HepG2 (cell line): ENCODE results near the gene USP1.

ENCODE experiments used
- BCL3 ChIP-seq: sonication (generic); formaldehyde crosslinking; IDR thresholded peaks from 2 replicates; pipeline ENCODE4 v1.5.1; 2020; ENCODE audit warnings: mild to moderate bottlenecking, missing genetic modification reagents, moderate library complexity
- POLR2A ChIP-seq, 2 experiments: IDR thresholded peaks; 2 replicates each; pipeline ENCODE4 v1.6.1; 2011; ENCODE audit warnings: low read depth in 2 of 2, low read length in 2 of 2, mild to moderate bottlenecking in 1 of 2, moderate library complexity in 1 of 2; ENCODE audit not compliant: insufficient read depth in 1 of 2

GRCh38 chr1:62500210-62500609 is 63.4 kb downstream of the USP1 start:
- TF ChIP-seq POLR2A (IDR thresholded peaks at IDR 0.05; ENCODE audit: insufficient read depth in 1 of 2, low read depth in 2 of 2, low read length in 2 of 2) (no peak), BCL3 (CRISPR knock-in tag) (no peak)
